Heart right ventricle (tissue), 16 donors: Measurements from ENCODE around the gene ACVR1. TPM values are rescaled to one million over a fixed set of nuclear protein-coding genes. Genes with fewer than 3 reads are reported as not detected.

Experiments used
- ATAC-seq, 8 donors: fragments of 200-7000 bp; cut with Tn5 transposase; one replicate each; pipeline ENCODE4 v1.9.1; 2020; ENCODE audit warnings: mild to moderate bottlenecking in 8 of 8, moderate library complexity in 8 of 8, moderate number of reproducible peaks in 1 of 8
- DNase-seq, 2 donors: peaks; one replicate each; pipeline ENCODE4 v3.0.0-alpha.2; 2020
- H3K27ac ChIP-seq, 10 donors: fragments of 200-600 bp; sonication (generic) in 2 of 10; one replicate each; pipeline versions ENCODE4 v1.5.0 to v1.8.0; 2020 to 2022; ENCODE audit warnings: mild to moderate bottlenecking in 3 of 10
- H3K27me3 ChIP-seq, 7 donors: fragments of 200-600 bp; one replicate each; pipeline ENCODE4 v1.8.0; 2021 to 2022; ENCODE audit warnings: mild to moderate bottlenecking in 2 of 7
- H3K36me3 ChIP-seq, 9 donors: fragments of 200-600 bp; sonication (generic) in 1 of 9; one replicate each; pipeline versions ENCODE4 v1.5.0 to v1.8.0; 2020 to 2022; ENCODE audit warnings: mild to moderate bottlenecking in 2 of 9
- H3K4me1 ChIP-seq, 9 donors: fragments of 200-600 bp; sonication (generic) in 1 of 9; one replicate each; pipeline versions ENCODE4 v1.5.0 to v1.8.0; 2020 to 2022; ENCODE audit warnings: mild to moderate bottlenecking in 4 of 9
- H3K4me3 ChIP-seq, 10 donors: fragments of 200-600 bp; sonication (generic) in 2 of 10; one replicate each; pipeline versions ENCODE4 v1.5.0 to v1.8.0; 2020 to 2022; ENCODE audit warnings: mild to moderate bottlenecking in 7 of 10, moderate library complexity in 2 of 10
- H3K9me3 ChIP-seq, 11 donors: fragments of 200-600 bp in 10 of 11; sonication (generic) in 2 of 11; one replicate each; pipeline versions ENCODE4 v1.5.0 to v1.8.0; 2013 to 2022; ENCODE audit warnings: mild to moderate bottlenecking in 2 of 11, control low read depth in 1 of 11, moderate library complexity in 1 of 11
- CTCF ChIP-seq, 9 donors: fragments of 200-600 bp; sonication (generic) in 2 of 9; IDR thresholded peaks; one replicate each; pipeline versions ENCODE4 v1.5.0 to v1.8.0; 2021 to 2022; ENCODE audit warnings: antibody characterized with exemption in 9 of 9, mild to moderate bottlenecking in 5 of 9, moderate library complexity in 1 of 9
- WGBS, 2 donors: extraction: QIAGEN DNeasy Blood & Tissue Kit; methylation state at CpG; one replicate each; pipeline ENCODE4 v1.1.7; 2013; ENCODE audit warnings: inconsistent platforms in 1 of 2; 5-methylcytosine and 5-hydroxymethylcytosine counted together
- intact Hi-C, 10 donors: fragments of 100-400 bp; cut with DNase I; formaldehyde crosslinking; loops; one replicate each; pipeline versions ENCODE4 v1.11.1 to v1.14.2; 2022
- polyA plus RNA-seq, 2 donors: library from polyadenylated mRNA; stranded (reverse); fragments of 200-250 nt; gene quantifications; one replicate each; pipeline ENCODE4 v1.2.3, GENCODE V29; 2013
- total RNA-seq, 10 donors: library from RNA; stranded (reverse); fragmentation: NEBNext Ultra II Directional in 3 of 10; extraction: Animal tissue kit (Norgen Biotek cat#: 25700) in 3 of 10; gene quantifications; one replicate each; pipeline versions ENCODE4 v1.2.1 to v1.2.4, GENCODE V29; 2021 to 2023
- donor health status: Arrhythmogenic right ventricular cardiomyopathy.
- donor health status: ischemic (EF 13 %, LVEDD 7.1; RV severe dilation, severe dysfunction).
- donor health status: healthy with polysubstance abuse.
- donor health status: DM: no; HTN: yes; CAD: no.
- donor health status: DM: no; HTN: no; CAD: no.
- donor health status: ischemic (EF 25% LVEDD 6.9; RV normal size, moderate dysfunction).
- donor health status: ischemic (EF 25% LVEDD 5.7; RV mildly dilated, moderate dysfunction).
- donor health status: healthy.
- donor health status: DM: yes; HTN: yes; CAD: no.
- donor health status: Ischemic cardiomyopathy.
- donor health status: ischemic (EF 35%, LVEDD 5.7; RV mildly dilated, moderate dysfunction).
- donor health status: nonischemic (EF 11% LVEDD 7.7; RV severe dilation, severe dysfunction).
- donor health status: DM: yes; HTN: yes; CAD: no.
- donor health status: PGD.
- donor health status: ischemic (EF 29% LVEDD 5.4; RV normal size, mild dysfunction).
- donor health status: nonischemic (EF 23%, LVEDD 6.1; RV moderate dilation, normal function).

Gene ACVR1
- total and polyA plus RNA-seq, 12 donors: 4.2 to 32.7 (median 22.2) TPM

- H3K27me3 ChIP-seq: no peaks in the 10 kb centered on the region
- DNase-seq (no peak), ATAC-seq (no peak)
- TF ChIP-seq CTCF (IDR thresholded peaks at IDR 0.05): no peak
- H3K36me3 ChIP-seq: no peaks in the 10 kb centered on the region
- WGBS, 2 donors: 69 to 70% methylated on average over 1 of the region's 1 CpG
- H3K4me1 ChIP-seq: no peaks in the 10 kb centered on the region
- H3K27ac ChIP-seq: no peak overlapping the region
- intact Hi-C loops: no loop called here
- H3K4me3 ChIP-seq: no peak overlapping the region
- H3K9me3 ChIP-seq: peaks cover 0 to 38% (median 18%) of the 10 kb centered on the region in 11 donors
These were observed 177.7 kb downstream of the ACVR1 start for GRCh38 chr2:157698430-157698829.

- Histone ChIP-seq H3K27ac (no peak overlapping the region), H3K9me3 (peaks cover 0 to 18% (median 8%) of the 10 kb centered on the region in 11 donors), H3K36me3 (no peaks in the 10 kb centered on the region), H3K27me3 (no peaks in the 10 kb centered on the region), H3K4me3 (no peak overlapping the region), H3K4me1 (no peaks in the 10 kb centered on the region)
- DNase-seq (no peak), ATAC-seq (no peak)
- intact Hi-C loops: no loop called here
- TF ChIP-seq CTCF (IDR thresholded peaks at IDR 0.05): no peak
- WGBS, 2 donors: 88 to 89% methylated on average over 3 of the region's 3 CpGs
These were observed 180.1 kb downstream of the ACVR1 start for GRCh38 chr2:157696036-157696435.

- H3K27me3 ChIP-seq: no peaks in the 10 kb centered on the region
- no peak for ATAC-seq
- intact Hi-C loops: no loop called here
- WGBS, 2 donors: 94 to 97% methylated on average over 2 of the region's 2 CpGs
- H3K4me1 ChIP-seq: no peaks in the 10 kb centered on the region
- no peak overlapping the region for H3K4me3 ChIP-seq
- H3K9me3 ChIP-seq: peaks cover 0 to 22% (median 0%) of the 10 kb centered on the region in 11 donors
- no peak for DNase-seq
- H3K36me3 ChIP-seq: no peaks in the 10 kb centered on the region
- H3K27ac ChIP-seq: no peak overlapping the region
- TF ChIP-seq CTCF (IDR thresholded peaks at IDR 0.05): no peak
These were observed 183.4 kb downstream of the ACVR1 start for GRCh38 chr2:157692768-157693167.

- H3K4me1 ChIP-seq: no peaks in the 10 kb centered on the region
- H3K27ac ChIP-seq: no peak overlapping the region
- H3K9me3 ChIP-seq: peaks cover 0 to 22% (median 0%) of the 10 kb centered on the region in 11 donors
- no peaks in the 10 kb centered on the region for H3K27me3 ChIP-seq
- TF ChIP-seq CTCF (IDR thresholded peaks at IDR 0.05): no peak
- ATAC-seq (no peak), DNase-seq (no peak)
- H3K36me3 ChIP-seq: no peaks in the 10 kb centered on the region
- H3K4me3 ChIP-seq: no peak overlapping the region
- intact Hi-C loops: no loop called here
- 81 to 87% methylated on average over 4 of the region's 4 CpGs for WGBS, 2 donors
These were observed 184.4 kb downstream of the ACVR1 start for GRCh38 chr2:157691695-157692094.
